Measurements from ENCODE around the gene MARVELD1.

Gene MARVELD1

DNA sequence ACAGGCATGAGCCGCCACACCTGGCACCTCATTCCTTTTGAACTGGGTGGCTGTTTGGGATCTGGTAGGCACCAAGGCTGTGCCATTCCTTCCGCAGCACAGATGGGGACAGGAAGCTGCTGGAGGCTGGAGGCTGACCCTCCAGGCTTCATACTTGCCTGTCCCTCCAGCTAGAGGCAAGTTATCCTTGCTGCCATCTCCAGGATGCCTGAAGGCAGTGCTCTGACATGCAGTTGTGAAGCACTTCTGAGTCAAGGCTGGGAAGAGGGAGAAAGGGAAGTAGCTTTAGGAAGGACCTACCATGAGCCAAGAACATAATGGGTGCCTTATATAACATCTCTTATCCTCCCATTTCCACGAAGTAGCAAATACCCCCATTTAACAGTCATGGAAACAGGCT is 9.5 kb downstream of the MARVELD1 start:
- H3K9me3 ChIP-seq (ENCODE audit: control insufficient read depth, low read length): no peaks in the 10 kb centered on the region
- H3K36me3 ChIP-seq (ENCODE audit: control insufficient read depth, insufficient read depth, low read length): no peaks in the 10 kb centered on the region
- no peak overlapping the region for H3K27ac ChIP-seq (ENCODE audit: insufficient read depth, low read depth, low read length, poor library complexity, severe bottlenecking)
- H3K4me1 ChIP-seq (ENCODE audit: control insufficient read depth, insufficient read depth, low read length): peaks cover 10% of the 10 kb centered on the region
- no peaks in the 10 kb centered on the region for H3K27me3 ChIP-seq (ENCODE audit: control insufficient read depth, insufficient read depth, low read length, poor library complexity, severe bottlenecking)
- H3K4me3 ChIP-seq (ENCODE audit: insufficient read depth, low read depth, low read length): no peak overlapping the region
- whole genome bisulfite sequencing, 2 experiments: 87% methylated on average over 3 of the region's 3 CpGs

GRCh38 chr10:97724341-97724941 is 10.9 kb downstream of the MARVELD1 start:
- H3K4me3 ChIP-seq (ENCODE audit: insufficient read depth, low read depth, low read length): no peak overlapping the region
- H3K4me1 ChIP-seq (ENCODE audit: control insufficient read depth, insufficient read depth, low read length): no peaks in the 10 kb centered on the region
- H3K27me3 ChIP-seq (ENCODE audit: control insufficient read depth, insufficient read depth, low read length, poor library complexity, severe bottlenecking): no peaks in the 10 kb centered on the region
- H3K9me3 ChIP-seq (ENCODE audit: control insufficient read depth, low read length): no peaks in the 10 kb centered on the region
- no peak overlapping the region for H3K27ac ChIP-seq (ENCODE audit: insufficient read depth, low read depth, low read length, poor library complexity, severe bottlenecking)
- WGBS, 2 experiments: 81 to 83% methylated on average over 5 of the region's 5 CpGs
- no peaks in the 10 kb centered on the region for H3K36me3 ChIP-seq (ENCODE audit: control insufficient read depth, insufficient read depth, low read length)

GRCh38 chr10:97726636-97727178 is 13.2 kb downstream of the MARVELD1 start:
- Histone ChIP-seq H3K4me1 (ENCODE audit: control insufficient read depth, insufficient read depth, low read length) (no peaks in the 10 kb centered on the region), H3K9me3 (ENCODE audit: control insufficient read depth, low read length) (no peaks in the 10 kb centered on the region), H3K27ac (ENCODE audit: insufficient read depth, low read depth, low read length, poor library complexity, severe bottlenecking) (no peak overlapping the region), H3K36me3 (ENCODE audit: control insufficient read depth, insufficient read depth, low read length) (no peaks in the 10 kb centered on the region), H3K4me3 (ENCODE audit: insufficient read depth, low read depth, low read length) (no peak overlapping the region), H3K27me3 (ENCODE audit: control insufficient read depth, insufficient read depth, low read length, poor library complexity, severe bottlenecking) (no peaks in the 10 kb centered on the region)
- WGBS, 2 experiments: 37 to 39% methylated on average over 8 of the region's 8 CpGs

DNA sequence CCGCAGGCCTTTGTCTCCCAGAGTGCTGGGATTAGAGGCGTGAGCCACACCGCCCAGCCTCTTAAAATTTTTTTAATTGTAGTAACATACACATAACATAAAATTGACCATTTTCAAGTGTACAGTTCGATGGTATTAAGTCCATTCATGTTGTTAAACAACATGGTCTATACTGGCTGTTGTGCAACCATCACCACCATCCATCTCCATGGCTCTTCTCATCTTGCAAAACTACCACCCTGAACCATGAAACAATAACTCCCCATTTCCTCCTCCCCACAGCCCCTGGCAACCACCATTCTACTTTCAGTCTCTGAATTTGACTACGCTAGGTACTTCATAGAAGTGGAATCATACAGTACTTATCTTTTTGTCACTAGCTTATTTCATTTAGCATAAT is 15.5 kb downstream of the MARVELD1 start:
- no peak overlapping the region for H3K27ac ChIP-seq (ENCODE audit: insufficient read depth, low read depth, low read length, poor library complexity, severe bottlenecking)
- 87 to 92% methylated on average over 5 of the region's 5 CpGs for WGBS, 2 experiments
- no peaks in the 10 kb centered on the region for H3K4me1 ChIP-seq (ENCODE audit: control insufficient read depth, insufficient read depth, low read length)
- H3K4me3 ChIP-seq (ENCODE audit: insufficient read depth, low read depth, low read length): no peak overlapping the region
- H3K9me3 ChIP-seq (ENCODE audit: control insufficient read depth, low read length): no peaks in the 10 kb centered on the region
- no peaks in the 10 kb centered on the region for H3K36me3 ChIP-seq (ENCODE audit: control insufficient read depth, insufficient read depth, low read length)
- H3K27me3 ChIP-seq (ENCODE audit: control insufficient read depth, insufficient read depth, low read length, poor library complexity, severe bottlenecking): peaks cover under 1% of the 10 kb centered on the region

- no peaks in the 10 kb centered on the region for H3K4me1 ChIP-seq (ENCODE audit: control insufficient read depth, insufficient read depth, low read length)
- H3K9me3 ChIP-seq (ENCODE audit: control insufficient read depth, low read length): no peaks in the 10 kb centered on the region
- no peaks in the 10 kb centered on the region for H3K36me3 ChIP-seq (ENCODE audit: control insufficient read depth, insufficient read depth, low read length)
- H3K4me3 ChIP-seq (ENCODE audit: insufficient read depth, low read depth, low read length): no peak overlapping the region
- H3K27me3 ChIP-seq (ENCODE audit: control insufficient read depth, insufficient read depth, low read length, poor library complexity, severe bottlenecking): peaks cover 20% of the 10 kb centered on the region
- no peak overlapping the region for H3K27ac ChIP-seq (ENCODE audit: insufficient read depth, low read depth, low read length, poor library complexity, severe bottlenecking)
- 78 to 83% methylated on average over 9 of the region's 9 CpGs for WGBS, 2 experiments
These were observed 18.0 kb downstream of the MARVELD1 start for GRCh38 chr10:97731346-97732051.

DNA sequence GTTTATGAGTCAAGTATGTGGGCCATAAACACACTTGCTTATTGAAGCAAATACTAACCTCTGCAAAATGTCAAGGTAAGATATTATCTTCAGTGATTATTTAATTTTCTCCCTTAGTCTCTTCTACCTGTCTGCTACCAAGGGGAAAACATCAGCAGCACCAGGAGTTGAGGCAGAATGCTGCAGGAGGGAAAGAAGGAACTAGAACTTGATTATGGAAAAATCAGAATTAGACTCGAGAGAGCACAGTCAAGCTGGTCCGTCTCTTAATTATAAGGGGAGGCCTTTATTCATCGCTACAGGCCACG is 18.5 kb downstream of the MARVELD1 start:
- Histone ChIP-seq H3K27me3 (ENCODE audit: control insufficient read depth, insufficient read depth, low read length, poor library complexity, severe bottlenecking) (peaks cover 22% of the 10 kb centered on the region), H3K4me3 (ENCODE audit: insufficient read depth, low read depth, low read length) (no peak overlapping the region), H3K27ac (ENCODE audit: insufficient read depth, low read depth, low read length, poor library complexity, severe bottlenecking) (no peak overlapping the region), H3K9me3 (ENCODE audit: control insufficient read depth, low read length) (no peaks in the 10 kb centered on the region), H3K4me1 (ENCODE audit: control insufficient read depth, insufficient read depth, low read length) (no peaks in the 10 kb centered on the region), H3K36me3 (ENCODE audit: control insufficient read depth, insufficient read depth, low read length) (no peaks in the 10 kb centered on the region)
- 74 to 78% methylated on average over 4 of the region's 4 CpGs for WGBS, 2 experiments

DNA sequence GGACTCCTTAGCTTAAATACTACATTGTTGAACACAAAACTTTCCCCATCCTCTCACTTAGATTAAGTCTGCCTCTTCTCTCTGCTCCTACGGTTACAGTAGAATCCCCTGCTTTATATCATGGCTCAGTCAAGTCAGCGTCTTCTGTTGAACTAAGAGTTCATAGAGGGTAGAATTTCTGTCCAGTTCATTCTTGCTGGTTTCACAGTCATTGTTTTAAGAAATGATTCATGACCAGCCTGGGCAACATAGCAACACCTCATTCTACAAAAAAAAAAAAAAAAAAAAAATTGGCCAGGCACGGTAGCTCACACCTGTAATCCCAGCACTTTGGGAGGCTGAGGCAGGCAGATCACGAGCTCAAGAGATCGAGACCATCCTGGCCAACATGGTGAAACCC is 19.7 kb downstream of the MARVELD1 start:
- H3K27ac ChIP-seq (ENCODE audit: insufficient read depth, low read depth, low read length, poor library complexity, severe bottlenecking): no peak overlapping the region
- peaks cover 22% of the 10 kb centered on the region for H3K27me3 ChIP-seq (ENCODE audit: control insufficient read depth, insufficient read depth, low read length, poor library complexity, severe bottlenecking)
- H3K36me3 ChIP-seq (ENCODE audit: control insufficient read depth, insufficient read depth, low read length): no peaks in the 10 kb centered on the region
- H3K9me3 ChIP-seq (ENCODE audit: control insufficient read depth, low read length): no peaks in the 10 kb centered on the region
- WGBS, 2 experiments: 93 to 94% methylated on average over 5 of the region's 5 CpGs
- no peak overlapping the region for H3K4me3 ChIP-seq (ENCODE audit: insufficient read depth, low read depth, low read length)
- no peaks in the 10 kb centered on the region for H3K4me1 ChIP-seq (ENCODE audit: control insufficient read depth, insufficient read depth, low read length)

GRCh38 chr10:97734021-97734420 is 20.5 kb downstream of the MARVELD1 start:
- H3K27me3 ChIP-seq (ENCODE audit: control insufficient read depth, insufficient read depth, low read length, poor library complexity, severe bottlenecking): peaks cover 22% of the 10 kb centered on the region
- no peak overlapping the region for H3K4me3 ChIP-seq (ENCODE audit: insufficient read depth, low read depth, low read length)
- WGBS, 2 experiments: 91% methylated on average over 6 of the region's 6 CpGs
- no peaks in the 10 kb centered on the region for H3K36me3 ChIP-seq (ENCODE audit: control insufficient read depth, insufficient read depth, low read length)
- H3K9me3 ChIP-seq (ENCODE audit: control insufficient read depth, low read length): no peaks in the 10 kb centered on the region
- H3K4me1 ChIP-seq (ENCODE audit: control insufficient read depth, insufficient read depth, low read length): no peaks in the 10 kb centered on the region
- H3K27ac ChIP-seq (ENCODE audit: insufficient read depth, low read depth, low read length, poor library complexity, severe bottlenecking): no peak overlapping the region

DNA sequence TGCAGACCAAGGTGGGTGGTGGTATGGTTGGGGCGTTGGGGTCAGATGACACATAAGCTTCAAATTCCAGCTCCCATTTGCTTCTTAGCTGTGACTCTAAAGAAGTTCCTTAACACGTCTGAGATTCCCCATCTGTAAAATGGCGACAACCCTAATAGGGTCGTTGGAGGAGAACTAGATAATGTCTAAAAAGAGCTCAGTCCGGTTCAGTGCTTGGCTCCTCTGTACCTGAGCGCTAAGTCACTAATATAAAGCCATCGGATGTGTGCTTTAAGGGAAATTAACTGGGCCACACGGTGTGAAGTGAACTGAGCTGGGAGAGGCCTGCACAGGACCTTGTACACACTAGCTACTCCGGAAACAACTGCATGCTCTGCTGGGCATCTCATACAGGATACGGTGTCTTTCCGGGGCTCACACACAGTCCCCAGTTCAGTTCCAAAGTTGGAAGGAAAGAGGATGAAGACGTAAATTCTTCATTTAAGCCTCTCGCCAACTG is 22.9 kb downstream of the MARVELD1 start:
- no peaks in the 10 kb centered on the region for H3K9me3 ChIP-seq (ENCODE audit: control insufficient read depth, low read length)
- no peaks in the 10 kb centered on the region for H3K4me1 ChIP-seq (ENCODE audit: control insufficient read depth, insufficient read depth, low read length)
- H3K27ac ChIP-seq (ENCODE audit: insufficient read depth, low read depth, low read length, poor library complexity, severe bottlenecking): no peak overlapping the region
- peaks cover 22% of the 10 kb centered on the region for H3K27me3 ChIP-seq (ENCODE audit: control insufficient read depth, insufficient read depth, low read length, poor library complexity, severe bottlenecking)
- 81% methylated on average over 13 of the region's 13 CpGs for WGBS, 2 experiments
- peaks cover 4% of the 10 kb centered on the region for H3K36me3 ChIP-seq (ENCODE audit: control insufficient read depth, insufficient read depth, low read length)
- no peak overlapping the region for H3K4me3 ChIP-seq (ENCODE audit: insufficient read depth, low read depth, low read length)

DNA sequence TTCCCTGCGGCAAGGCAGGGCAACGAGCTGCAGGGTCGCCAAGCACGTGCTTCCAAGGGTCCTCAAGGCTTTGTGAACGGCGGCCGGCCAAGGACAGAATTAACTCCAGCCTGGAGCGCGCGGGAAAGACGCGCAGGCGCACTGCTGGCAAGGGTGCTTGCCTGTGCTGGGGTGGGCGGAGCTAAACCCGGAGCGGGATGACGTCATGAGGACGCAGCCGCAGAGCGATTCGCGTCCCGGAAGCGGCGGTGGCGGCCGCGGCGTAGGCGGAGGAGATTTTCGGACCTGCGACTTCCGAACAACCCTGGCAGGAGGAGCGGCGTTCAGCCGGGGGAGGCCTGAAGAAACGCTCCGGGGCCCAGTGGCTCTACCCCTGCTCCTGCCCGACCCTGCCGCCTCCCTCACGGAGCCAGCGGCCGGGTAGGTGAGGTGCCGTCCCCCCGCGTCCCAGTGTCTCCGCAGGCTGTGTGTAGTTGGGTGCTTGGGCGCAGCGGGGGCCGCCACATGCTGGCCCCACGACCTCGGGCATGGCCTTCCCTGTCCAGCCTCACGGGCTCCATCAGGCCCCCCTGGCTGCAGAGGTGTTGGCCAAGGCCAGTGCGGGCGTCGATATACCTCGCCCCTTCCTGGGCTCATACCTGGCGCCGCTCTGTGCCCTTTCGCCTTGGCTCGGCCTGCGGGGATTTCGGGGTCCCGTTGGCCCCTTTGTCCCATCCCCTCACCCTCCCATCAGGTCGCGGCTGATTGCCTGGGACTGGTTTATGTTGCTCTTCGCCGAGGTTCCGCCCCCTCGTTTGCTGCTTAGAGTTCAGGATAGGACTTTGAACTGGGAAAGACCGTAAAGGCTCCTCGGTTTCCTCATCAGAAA is 23.6 kb downstream of the MARVELD1 start, which contains the start of gene ZFYVE27:
TSS of gene ZFYVE27 (plus strand) at position 227 of the 868 bp plus-strand sequence. CDS start 1,350 bp downstream, outside the sequence.
- H3K9me3 ChIP-seq (ENCODE audit: control insufficient read depth, low read length): no peaks in the 10 kb centered on the region
- no peaks in the 10 kb centered on the region for H3K4me1 ChIP-seq (ENCODE audit: control insufficient read depth, insufficient read depth, low read length)
- WGBS, 2 experiments: 0 to 1% methylated on average over 72 of the region's 72 CpGs
- H3K27me3 ChIP-seq (ENCODE audit: control insufficient read depth, insufficient read depth, low read length, poor library complexity, severe bottlenecking): peaks cover 22% of the 10 kb centered on the region
- peak within 1 kb of the TSS; percentile 87 for H3K4me3 ChIP-seq (ENCODE audit: insufficient read depth, low read depth, low read length)
- H3K36me3 ChIP-seq (ENCODE audit: control insufficient read depth, insufficient read depth, low read length): peaks cover 4% of the 10 kb centered on the region
- no peak within 1 kb of the TSS for H3K27ac ChIP-seq (ENCODE audit: insufficient read depth, low read depth, low read length, poor library complexity, severe bottlenecking)

Measured in ectodermal cell (in vitro differentiated cells).